ENCODE measurements around the gene IL17RA.

DNA sequence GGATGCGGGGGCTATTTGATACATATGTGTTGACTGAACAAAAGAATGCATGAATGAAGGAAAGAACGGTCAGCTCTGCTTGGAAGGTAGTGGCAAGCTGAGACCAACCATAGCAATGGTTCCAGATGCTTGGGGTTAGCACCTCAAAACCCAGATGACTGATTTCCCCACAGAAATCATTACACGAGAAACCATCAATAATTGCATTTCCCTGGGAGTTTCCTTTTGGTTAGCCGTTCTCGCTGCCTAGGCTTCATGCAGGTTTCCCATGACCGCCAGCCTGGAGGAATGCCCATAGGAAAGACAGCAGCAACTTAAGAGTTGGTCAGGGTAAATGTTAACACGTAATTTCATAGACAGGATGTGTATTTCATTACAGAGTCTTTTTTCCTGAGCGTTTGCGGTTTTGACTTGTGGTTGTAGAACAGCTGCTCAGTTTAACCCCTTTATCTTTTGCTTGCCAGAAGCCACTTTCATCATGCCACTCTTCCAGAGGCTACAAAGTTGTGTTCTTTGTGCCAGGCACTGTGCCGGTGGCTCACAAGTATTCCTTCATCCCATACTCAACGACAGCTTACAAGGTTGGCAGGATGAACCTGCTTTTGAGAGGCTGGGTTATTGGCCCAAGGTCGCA is 2.8 kb downstream of the IL17RA start:
- TF ChIP-seq EZH2 (IDR thresholded peaks at IDR 0.05; ENCODE audit: borderline replicate concordance, low read depth, low read length, severe bottlenecking) (no peak), CTCF (IDR thresholded peaks at IDR 0.05; ENCODE audit: borderline replicate concordance, extremely low read depth, low read length, poor library complexity, severe bottlenecking) (no peak)

Measured in DND-41 (cell line).